NCI-H1417 treated with DMSO at 0.1 percent for 48 hours (cell line): ENCODE results near the gene FAM3D.

ENCODE experiments used
- DNase-seq: peaks from one replicate; lab custom pipeline; 2025; lab: John Stamatoyannopoulos, UW

FAM3D gene

GRCh38 chr3:58627570-58627885 is 39.0 kb downstream of the FAM3D start:
- no peak for DNase-seq

DNA sequence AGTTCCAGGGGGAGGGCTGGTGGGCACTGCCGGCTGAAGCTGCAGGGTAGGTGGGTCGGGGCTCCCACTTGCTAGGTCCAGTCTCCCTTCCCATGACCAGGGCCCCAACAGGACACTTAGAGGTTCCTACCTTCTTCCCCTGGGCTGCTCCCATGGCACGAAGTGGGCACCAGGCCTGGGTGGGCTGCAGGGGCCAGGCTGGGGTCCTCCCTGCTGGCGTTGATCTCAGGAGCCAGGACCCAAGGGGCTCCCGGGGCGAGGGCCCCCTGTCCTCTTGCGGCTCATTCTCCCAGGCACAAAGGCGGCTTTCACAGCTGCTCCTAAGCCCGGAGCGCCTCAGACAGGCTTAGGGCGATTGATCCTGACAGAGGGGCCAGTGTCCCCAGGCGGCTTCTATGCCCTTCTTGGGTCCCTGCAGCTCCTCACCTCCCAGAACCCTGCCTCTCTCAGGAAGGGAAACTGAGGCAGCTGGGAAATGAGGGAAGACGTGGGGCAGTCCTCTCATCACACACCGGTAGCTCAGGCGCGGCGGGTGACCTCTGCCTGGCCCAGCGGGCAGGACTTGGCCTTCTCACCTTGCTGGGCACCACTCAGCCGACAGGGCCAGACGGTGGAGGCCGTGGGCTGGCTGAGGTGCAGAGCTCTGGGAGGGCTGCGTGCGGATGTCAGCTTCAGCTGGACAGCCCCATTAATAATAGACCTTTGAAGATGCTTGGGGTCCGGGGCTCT is 39.6 kb downstream of the FAM3D start:
- no peak for DNase-seq

GRCh38 chr3:58625196-58625824 is 41.3 kb downstream of the FAM3D start:
- DNase-seq, result no peak

DNA sequence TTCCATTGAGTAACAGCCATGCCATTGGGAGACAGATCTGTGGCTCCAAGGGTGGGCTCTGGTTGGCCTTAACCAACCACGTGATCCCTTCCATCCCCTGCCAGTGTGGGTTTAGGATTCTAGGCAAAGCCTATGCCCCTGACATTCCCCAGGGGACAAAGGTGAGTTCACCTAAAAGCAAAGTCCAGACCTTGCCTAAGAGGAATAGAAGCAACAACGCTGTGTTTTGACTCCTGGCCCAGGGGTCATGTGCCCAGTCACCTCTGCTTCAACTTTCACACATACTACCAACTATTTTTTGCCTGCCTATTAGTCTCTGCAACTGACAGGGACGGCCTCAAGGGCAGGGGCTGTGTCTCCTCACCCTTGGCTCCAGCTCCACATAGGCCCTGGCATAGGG is 42.0 kb downstream of the FAM3D start:
- DNase-seq, result no peak

GRCh38 chr3:58623961-58624360 is 42.6 kb downstream of the FAM3D start:
- DNase-seq, result no peak

DNA sequence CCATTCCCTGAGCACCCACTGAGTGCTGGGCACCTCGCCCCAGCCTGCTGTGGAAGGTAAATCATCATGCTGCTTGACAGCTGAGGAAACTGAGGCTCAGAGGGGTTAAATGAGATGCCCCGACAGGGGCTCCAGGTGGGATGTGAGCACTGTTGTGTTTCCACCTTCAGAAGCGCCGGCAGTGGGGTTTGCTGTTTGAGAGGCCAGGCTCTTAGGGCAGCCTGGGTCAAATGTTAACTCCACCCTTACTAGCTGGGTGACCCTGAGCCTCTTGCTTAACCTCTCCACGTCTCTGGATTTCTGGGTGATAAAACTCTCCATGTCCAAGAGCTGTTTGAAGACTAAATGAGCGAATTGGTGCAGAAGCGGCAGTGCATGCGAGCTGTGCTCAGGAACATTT is 43.1 kb downstream of the FAM3D start:
- no peak for DNase-seq

DNA sequence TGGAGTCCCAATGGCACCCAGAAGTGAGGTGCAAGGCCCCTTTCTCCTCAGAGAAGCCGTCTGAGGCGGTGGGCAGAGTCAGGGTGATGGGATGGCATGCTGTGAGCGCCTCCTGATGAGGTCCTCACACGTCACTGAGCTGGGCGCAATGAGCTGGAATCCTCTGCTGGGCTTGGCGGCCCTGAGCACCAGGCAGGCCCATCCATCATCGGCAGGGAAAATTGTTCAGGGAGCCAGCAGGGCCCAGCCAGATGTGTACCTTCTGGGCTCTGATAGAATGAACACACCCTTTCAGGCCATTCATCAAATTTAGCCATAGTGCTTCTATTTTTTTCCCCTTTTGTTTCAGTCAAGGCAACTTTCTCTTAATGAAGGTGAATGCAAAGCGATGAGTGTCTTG is 43.7 kb downstream of the FAM3D start:
- no peak for DNase-seq

DNA sequence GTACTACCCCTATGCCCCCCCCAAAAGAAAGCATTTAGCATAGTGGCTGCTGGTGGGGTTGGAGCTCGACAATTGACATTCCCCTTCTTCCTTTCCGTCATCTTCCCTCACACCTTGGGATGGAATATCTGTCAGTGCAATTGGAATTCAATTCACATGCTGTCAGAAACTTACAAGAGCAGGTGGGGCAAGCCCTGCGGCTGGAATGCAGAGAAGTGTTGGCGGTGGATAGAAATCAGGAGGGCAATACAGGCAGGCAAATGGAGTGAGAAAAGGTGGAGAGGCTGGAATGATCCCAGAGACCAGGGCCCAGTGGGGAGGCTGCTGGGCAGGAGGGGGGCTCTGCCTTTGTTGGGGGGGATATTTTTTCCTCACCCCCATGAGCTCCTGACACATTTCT is 44.1 kb downstream of the FAM3D start:
- DNase-seq, result no peak

DNA sequence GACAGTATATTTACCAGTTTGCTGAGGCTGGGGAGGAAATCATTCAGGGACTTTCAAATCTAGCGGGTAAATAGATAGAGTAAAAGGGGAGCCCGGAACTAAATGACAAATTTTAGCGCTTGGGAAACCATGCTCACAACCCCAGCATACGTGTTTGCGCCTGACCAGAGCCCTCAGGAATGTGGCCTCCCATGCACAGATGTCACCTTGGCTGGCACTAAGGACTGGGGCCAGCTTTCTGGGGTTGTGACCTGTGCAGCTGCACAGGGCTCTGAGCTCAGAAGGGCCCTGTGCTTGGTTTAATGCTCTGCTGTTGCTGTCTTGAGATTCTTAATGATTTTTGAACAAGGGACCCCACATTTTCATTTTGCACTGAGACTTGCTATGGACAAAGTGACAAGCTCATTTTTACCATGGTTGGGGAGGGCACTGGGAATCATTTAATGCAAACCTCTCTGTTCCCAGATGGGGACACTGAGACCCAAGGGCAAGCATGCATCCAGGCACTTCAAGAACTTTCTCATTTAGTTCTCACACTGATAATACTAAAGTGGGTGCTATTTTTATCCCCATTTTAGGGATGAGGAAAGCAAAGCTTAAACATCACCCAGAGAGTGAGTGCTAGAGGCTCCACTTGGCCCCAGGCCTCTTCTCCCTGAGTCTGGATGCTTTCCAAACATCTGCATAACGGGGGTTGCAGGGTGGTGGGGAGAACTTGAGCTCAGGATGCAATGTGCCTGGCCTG is 45.3 kb downstream of the FAM3D start:
- no peak for DNase-seq

- no peak for DNase-seq
These were observed 46.2 kb downstream of the FAM3D start for GRCh38 chr3:58620421-58620820.

DNA sequence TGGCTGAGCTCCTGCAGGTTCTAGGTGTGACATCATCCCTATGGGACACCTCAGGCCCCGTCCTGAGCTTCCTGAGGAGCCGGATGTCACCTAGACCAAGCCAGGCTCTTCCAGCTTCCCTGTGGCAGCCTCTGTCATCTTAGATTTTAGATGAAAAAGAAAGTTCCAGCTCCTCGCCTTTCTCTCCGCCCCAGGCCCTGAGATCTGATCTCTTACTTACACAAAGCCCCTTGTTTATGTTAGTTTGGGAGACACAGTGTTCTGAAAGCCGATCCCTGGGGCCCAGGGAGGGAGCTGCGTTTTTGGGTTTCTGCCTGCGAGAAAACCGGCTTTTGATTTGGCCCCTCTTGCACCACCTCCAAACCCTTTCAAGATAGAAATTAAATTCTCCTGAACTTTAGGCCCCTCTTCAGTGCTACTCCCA is 49.2 kb downstream of the FAM3D start:
- no peak for DNase-seq

- DNase-seq, result no peak
These were observed 53.1 kb downstream of the FAM3D start for GRCh38 chr3:58613236-58614132.

DNA sequence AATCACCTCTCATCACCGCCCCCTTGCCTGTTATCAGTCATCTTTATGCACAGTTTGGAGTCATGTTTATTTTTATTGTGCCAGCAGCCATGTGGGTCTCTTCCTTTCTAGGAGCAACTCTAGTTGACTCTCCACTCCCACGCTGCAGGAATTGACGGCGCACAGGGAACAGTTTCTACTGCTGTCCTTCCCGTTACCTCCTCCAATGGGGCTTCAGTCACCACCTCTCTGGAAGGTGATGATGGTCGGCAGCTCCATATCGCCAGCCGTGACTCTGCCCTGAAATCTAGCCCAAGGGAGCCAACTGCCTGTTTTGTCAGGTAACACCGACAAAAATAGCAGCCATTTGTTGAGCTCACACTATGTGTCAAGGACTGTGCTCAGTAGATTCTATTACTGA is 53.7 kb downstream of the FAM3D start:
- no peak for DNase-seq

DNA sequence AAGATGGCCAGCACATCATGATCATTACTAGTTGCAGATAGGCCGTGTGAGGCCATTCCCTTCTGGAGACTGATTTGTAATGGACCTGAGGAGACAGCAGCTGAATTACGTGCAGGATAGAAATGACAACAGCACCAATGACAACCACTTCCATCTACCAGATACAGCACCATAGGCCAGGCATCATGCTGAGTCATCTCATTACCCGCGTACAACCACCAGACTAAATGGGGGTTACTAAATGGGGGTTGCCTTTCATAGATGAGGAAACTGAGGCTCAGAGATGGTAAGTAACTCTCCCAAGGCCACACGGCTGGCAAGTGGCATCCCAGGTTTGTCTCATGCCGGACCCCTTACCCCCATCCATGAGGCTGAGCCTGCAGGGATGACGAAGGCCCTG is 56.6 kb downstream of the FAM3D start:
- DNase-seq, result no peak

DNA sequence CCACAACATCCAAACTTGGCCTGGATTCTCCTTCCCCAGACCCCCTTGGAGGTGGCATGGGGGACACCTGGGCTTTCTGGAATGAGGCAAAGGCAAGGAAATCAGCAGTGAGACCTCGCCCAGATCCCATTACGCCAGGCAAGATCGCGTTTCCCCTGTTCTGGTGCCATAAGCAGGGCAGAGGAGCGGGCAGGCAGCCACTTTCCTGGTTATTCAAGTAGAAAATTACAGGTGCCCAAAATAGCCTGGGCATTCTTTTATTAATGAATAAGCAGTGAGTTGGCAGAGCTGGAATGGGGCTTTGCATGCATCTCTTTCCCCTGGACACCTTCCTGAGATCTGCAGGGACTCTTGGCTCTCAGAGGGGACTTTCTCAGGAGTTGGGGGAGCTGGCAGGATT is 57.9 kb downstream of the FAM3D start:
- DNase-seq, result no peak

DNA sequence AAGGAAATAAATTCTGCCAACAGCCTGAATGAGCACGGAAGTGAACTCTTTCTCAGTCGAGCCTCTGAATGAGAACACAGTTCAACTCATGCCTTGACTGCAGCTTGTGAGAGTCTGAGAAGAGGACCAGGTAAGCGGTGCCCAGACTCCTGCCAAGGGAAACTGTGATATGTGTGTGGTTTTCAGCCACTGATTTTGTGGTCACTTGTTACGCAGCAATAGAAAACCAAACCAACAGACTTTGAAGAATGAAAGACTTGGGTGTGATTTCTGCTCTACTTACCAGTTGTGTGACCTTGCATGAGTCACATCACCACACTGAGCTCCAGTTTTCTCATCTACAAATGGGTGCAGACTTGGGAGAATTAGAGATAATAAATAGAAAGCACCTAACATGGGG is 58.8 kb downstream of the FAM3D start:
- DNase-seq, result no peak

- no peak for DNase-seq
These were observed 59.9 kb downstream of the FAM3D start for GRCh38 chr3:58606693-58607092.

GRCh38 chr3:58604031-58604430 is 62.5 kb downstream of the FAM3D start:
- no peak for DNase-seq

DNA sequence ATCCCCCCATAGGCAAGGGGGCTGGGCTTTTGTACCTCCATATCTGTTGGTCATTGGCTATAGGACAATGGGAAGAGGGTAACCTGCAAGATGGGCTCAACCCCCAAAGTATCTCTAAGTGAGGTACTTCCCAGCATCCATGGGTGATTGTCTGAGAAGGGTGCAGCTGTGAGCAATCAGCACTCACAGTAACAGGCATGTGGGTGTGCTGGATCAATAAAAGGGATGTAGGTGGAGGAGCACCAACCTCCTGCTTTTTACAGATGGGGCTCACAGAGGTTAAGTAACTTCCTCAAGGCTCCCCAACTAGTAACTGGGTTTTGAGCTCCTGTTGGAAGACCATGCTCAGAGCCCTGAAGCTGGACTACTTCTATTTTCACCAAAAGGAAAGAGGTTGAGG is 63.0 kb downstream of the FAM3D start:
- no peak for DNase-seq

DNA sequence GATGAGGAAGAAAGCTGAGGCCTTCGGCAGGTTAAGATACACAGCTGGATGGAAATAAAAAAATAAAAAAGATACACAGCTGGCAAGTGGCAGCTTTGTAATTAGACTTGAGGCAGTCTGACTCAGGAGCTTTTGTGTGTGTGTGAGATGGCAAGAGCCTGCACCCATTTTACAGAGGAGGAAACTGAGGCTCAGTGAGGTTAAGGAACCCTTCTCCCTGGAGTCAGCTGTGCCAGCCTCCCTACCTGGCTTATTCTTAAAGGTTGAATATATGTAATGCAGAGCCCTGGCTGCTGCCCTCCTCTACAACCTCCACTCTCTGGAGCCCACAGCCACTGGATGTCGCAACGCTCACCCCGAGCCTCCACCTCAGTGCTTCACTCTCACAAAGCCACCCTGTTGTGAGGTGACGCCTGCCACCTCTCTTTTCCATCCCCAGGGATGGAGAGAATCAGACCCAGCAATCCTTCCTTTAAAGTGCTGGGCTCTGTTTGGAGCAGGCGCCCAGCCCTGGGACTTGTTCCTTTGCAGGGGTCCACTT is 68.7 kb downstream of the FAM3D start:
- no peak for DNase-seq

DNA sequence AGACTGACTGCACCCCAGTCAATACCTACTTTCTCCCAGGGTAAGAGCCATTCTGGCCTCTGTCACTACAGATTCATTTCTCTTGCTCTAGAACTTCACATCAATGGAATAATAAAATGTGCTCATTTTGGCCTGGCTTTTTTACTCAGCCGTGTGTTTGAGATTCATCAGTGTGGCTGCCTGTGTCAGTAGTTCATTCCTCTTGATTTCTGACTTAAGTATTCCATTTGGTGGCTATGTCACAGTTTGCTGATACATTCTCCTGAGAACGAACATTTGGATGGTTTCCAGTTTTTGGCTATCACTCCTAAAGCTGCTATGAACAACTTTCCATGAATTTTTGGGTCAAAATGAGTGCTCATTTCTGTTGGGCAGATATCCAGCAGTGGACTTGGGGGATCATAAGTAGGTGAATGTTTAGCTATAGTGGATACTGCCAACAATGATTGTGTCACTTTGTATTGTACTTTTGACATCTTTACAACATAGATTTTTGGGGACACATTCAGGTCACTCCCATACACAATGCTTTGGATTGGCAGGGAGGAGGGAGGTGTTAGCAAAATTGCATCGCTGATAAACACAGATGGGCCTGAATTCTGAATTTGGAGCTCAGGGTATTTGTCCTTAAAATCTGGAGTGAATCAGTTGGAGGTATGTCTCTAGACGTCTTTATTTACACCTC is 69.6 kb downstream of the FAM3D start:
- no peak for DNase-seq

DNA sequence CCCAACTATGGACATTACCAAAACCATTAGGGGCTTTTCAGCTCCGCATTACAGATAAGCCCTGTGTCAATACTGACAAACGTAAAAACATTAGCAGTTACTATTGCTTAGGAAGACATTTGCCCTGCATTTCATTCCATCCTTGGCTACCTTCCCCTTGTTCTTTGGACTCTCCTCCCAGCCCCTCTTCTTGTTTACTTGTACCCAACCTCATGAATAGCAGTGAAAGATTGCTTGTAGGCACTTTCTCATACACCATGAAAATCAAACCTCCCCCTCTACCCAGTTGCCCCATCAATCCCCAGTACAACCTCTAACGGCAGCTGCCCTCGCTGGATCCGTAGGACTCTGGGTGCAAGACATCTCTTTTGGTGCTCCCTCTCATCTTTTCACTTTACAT is 72.5 kb downstream of the FAM3D start:
- DNase-seq, result no peak
